ENCODE results near the gene CALM1.

CALM1 gene

DNA sequence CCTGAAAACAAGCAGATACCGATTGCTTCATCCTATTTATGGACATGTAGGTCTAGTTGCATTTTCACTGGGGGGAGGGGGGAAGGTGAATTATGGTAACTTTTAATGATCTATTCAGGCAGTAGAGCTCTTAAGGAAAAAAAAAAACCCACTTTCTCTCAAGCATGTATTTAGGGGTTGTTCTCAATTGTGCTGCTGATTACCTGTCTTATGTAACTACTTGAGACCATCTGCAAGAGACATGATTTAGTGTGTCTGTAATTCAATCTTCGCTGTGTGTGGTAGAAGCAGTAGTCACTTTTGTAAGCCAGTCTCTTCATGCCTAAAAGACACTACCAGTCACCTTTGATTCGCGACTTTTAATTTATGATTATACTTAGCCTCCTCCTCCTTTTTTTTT lies 8.9 kb downstream of the CALM1 start (continued):
- TF ChIP-seq, protein P1, sequence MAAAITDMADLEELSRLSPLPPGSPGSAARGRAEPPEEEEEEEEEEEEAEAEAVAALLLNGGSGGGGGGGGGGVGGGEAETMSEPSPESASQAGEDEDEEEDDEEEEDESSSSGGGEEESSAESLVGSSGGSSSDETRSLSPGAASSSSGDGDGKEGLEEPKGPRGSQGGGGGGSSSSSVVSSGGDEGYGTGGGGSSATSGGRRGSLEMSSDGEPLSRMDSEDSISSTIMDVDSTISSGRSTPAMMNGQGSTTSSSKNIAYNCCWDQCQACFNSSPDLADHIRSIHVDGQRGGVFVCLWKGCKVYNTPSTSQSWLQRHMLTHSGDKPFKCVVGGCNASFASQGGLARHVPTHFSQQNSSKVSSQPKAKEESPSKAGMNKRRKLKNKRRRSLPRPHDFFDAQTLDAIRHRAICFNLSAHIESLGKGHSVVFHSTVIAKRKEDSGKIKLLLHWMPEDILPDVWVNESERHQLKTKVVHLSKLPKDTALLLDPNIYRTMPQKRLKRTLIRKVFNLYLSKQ (tag by site-specific recombination; IDR thresholded peaks at IDR 0.05; ENCODE audit: borderline replicate concordance) = no peak
- TF ChIP-seq ZNF629 (tag by site-specific recombination; IDR thresholded peaks at IDR 0.05) (peak; percentile 77), ZNF677 (tag by site-specific recombination; IDR thresholded peaks at IDR 0.05) (no peak), ZNF658 (tag by site-specific recombination; IDR thresholded peaks at IDR 0.05) (no peak), ZNF157 (tag by site-specific recombination; IDR thresholded peaks at IDR 0.05) (no peak), ZNF394 (tag by site-specific recombination; IDR thresholded peaks at IDR 0.05; ENCODE audit: borderline replicate concordance) (peak; percentile 33; the same call in 1 of the 2 replicates), ZNF621 (tag by site-specific recombination; IDR thresholded peaks at IDR 0.05) (no peak), ZNF791 (tag by site-specific recombination; IDR thresholded peaks at IDR 0.05) (no peak), ZNF585B (tag by site-specific recombination; IDR thresholded peaks at IDR 0.05) (no peak), ZNF169 (tag by site-specific recombination; IDR thresholded peaks at IDR 0.05) (no peak), ZNF555 (tag by site-specific recombination; conservative IDR thresholded peaks at IDR 0.05) (no peak), ZNF670 (tag by site-specific recombination; IDR thresholded peaks at IDR 0.05; ENCODE audit: low read depth) (no peak), ZNF248 (tag by site-specific recombination; IDR thresholded peaks at IDR 0.05) (no peak), FEZF1 (tag by site-specific recombination; IDR thresholded peaks at IDR 0.05) (peak; percentile 89), ZNF510 (tag by site-specific recombination; IDR thresholded peaks at IDR 0.05; ENCODE audit: insufficient replicate concordance) (no peak), ZBTB21 (tag by site-specific recombination; IDR thresholded peaks at IDR 0.05) (0 out of 2 replicates have a peak, but pooled peaks have one; percentile 14), ZNF776 (tag by site-specific recombination; IDR thresholded peaks at IDR 0.05; ENCODE audit: borderline replicate concordance) (no peak), GLIS1 (tag by site-specific recombination; IDR thresholded peaks at IDR 0.05) (peak; percentile 97), ZNF529 (tag by site-specific recombination; IDR thresholded peaks at IDR 0.05; ENCODE audit: insufficient replicate concordance) (no peak), ZNF10 (tag by site-specific recombination; IDR thresholded peaks at IDR 0.05) (peak; percentile 36; the same call in 1 of the 2 replicates), IKZF3 (tag by site-specific recombination; IDR thresholded peaks at IDR 0.05) (no peak)
- TF ChIP-seq, protein P2, sequence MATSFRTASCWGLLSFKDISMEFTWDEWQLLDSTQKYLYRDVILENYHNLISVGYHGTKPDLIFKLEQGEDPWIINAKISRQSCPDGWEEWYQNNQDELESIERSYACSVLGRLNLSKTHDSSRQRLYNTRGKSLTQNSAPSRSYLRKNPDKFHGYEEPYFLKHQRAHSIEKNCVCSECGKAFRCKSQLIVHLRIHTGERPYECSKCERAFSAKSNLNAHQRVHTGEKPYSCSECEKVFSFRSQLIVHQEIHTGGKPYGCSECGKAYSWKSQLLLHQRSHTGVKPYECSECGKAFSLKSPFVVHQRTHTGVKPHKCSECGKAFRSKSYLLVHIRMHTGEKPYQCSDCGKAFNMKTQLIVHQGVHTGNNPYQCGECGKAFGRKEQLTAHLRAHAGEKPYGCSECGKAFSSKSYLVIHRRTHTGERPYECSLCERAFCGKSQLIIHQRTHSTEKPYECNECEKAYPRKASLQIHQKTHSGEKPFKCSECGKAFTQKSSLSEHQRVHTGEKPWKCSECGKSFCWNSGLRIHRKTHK (tag by site-specific recombination; IDR thresholded peaks at IDR 0.05) = no peak
- TF ChIP-seq, protein P3, sequence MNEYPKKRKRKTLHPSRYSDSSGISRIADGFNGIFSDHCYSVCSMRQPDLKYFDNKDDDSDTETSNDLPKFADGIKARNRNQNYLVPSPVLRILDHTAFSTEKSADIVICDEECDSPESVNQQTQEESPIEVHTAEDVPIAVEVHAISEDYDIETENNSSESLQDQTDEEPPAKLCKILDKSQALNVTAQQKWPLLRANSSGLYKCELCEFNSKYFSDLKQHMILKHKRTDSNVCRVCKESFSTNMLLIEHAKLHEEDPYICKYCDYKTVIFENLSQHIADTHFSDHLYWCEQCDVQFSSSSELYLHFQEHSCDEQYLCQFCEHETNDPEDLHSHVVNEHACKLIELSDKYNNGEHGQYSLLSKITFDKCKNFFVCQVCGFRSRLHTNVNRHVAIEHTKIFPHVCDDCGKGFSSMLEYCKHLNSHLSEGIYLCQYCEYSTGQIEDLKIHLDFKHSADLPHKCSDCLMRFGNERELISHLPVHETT (tag by site-specific recombination; IDR thresholded peaks at IDR 0.05) = peak; percentile 89
- TF ChIP-seq, protein P4, sequence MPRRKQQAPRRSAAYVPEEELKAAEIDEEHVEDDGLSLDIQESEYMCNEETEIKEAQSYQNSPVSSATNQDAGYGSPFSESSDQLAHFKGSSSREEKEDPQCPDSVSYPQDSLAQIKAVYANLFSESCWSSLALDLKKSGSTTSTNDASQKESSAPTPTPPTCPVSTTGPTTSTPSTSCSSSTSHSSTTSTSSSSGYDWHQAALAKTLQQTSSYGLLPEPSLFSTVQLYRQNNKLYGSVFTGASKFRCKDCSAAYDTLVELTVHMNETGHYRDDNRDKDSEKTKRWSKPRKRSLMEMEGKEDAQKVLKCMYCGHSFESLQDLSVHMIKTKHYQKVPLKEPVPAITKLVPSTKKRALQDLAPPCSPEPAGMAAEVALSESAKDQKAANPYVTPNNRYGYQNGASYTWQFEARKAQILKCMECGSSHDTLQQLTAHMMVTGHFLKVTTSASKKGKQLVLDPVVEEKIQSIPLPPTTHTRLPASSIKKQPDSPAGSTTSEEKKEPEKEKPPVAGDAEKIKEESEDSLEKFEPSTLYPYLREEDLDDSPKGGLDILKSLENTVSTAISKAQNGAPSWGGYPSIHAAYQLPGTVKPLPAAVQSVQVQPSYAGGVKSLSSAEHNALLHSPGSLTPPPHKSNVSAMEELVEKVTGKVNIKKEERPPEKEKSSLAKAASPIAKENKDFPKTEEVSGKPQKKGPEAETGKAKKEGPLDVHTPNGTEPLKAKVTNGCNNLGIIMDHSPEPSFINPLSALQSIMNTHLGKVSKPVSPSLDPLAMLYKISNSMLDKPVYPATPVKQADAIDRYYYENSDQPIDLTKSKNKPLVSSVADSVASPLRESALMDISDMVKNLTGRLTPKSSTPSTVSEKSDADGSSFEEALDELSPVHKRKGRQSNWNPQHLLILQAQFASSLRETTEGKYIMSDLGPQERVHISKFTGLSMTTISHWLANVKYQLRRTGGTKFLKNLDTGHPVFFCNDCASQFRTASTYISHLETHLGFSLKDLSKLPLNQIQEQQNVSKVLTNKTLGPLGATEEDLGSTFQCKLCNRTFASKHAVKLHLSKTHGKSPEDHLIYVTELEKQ (tag by site-specific recombination; IDR thresholded peaks at IDR 0.05; ENCODE audit: borderline replicate concordance) = peak; percentile 92
- TF ChIP-seq, protein P5, sequence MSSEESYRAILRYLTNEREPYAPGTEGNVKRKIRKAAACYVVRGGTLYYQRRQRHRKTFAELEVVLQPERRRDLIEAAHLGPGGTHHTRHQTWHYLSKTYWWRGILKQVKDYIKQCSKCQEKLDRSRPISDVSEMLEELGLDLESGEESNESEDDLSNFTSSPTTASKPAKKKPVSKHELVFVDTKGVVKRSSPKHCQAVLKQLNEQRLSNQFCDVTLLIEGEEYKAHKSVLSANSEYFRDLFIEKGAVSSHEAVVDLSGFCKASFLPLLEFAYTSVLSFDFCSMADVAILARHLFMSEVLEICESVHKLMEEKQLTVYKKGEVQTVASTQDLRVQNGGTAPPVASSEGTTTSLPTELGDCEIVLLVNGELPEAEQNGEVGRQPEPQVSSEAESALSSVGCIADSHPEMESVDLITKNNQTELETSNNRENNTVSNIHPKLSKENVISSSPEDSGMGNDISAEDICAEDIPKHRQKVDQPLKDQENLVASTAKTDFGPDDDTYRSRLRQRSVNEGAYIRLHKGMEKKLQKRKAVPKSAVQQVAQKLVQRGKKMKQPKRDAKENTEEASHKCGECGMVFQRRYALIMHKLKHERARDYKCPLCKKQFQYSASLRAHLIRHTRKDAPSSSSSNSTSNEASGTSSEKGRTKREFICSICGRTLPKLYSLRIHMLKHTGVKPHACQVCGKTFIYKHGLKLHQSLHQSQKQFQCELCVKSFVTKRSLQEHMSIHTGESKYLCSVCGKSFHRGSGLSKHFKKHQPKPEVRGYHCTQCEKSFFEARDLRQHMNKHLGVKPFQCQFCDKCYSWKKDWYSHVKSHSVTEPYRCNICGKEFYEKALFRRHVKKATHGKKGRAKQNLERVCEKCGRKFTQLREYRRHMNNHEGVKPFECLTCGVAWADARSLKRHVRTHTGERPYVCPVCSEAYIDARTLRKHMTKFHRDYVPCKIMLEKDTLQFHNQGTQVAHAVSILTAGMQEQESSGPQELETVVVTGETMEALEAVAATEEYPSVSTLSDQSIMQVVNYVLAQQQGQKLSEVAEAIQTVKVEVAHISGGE (tag by site-specific recombination; conservative IDR thresholded peaks at IDR 0.05; ENCODE audit: low read depth) = no peak
- TF ChIP-seq, protein P6, sequence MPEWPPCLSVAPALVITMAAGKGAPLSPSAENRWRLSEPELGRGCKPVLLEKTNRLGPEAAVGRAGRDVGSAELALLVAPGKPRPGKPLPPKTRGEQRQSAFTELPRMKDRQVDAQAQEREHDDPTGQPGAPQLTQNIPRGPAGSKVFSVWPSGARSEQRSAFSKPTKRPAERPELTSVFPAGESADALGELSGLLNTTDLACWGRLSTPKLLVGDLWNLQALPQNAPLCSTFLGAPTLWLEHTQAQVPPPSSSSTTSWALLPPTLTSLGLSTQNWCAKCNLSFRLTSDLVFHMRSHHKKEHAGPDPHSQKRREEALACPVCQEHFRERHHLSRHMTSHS (tag by site-specific recombination; IDR thresholded peaks at IDR 0.05) = no peak
- TF ChIP-seq, protein P7, sequence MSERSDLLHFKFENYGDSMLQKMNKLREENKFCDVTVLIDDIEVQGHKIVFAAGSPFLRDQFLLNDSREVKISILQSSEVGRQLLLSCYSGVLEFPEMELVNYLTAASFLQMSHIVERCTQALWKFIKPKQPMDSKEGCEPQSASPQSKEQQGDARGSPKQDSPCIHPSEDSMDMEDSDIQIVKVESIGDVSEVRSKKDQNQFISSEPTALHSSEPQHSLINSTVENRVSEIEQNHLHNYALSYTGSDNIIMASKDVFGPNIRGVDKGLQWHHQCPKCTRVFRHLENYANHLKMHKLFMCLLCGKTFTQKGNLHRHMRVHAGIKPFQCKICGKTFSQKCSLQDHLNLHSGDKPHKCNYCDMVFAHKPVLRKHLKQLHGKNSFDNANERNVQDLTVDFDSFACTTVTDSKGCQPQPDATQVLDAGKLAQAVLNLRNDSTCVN (tag by site-specific recombination; optimal IDR thresholded peaks at IDR 0.05) = no peak

Data from HEK293 (cell line).